ENCODE data around the gene LSS.

Gene LSS

DNA sequence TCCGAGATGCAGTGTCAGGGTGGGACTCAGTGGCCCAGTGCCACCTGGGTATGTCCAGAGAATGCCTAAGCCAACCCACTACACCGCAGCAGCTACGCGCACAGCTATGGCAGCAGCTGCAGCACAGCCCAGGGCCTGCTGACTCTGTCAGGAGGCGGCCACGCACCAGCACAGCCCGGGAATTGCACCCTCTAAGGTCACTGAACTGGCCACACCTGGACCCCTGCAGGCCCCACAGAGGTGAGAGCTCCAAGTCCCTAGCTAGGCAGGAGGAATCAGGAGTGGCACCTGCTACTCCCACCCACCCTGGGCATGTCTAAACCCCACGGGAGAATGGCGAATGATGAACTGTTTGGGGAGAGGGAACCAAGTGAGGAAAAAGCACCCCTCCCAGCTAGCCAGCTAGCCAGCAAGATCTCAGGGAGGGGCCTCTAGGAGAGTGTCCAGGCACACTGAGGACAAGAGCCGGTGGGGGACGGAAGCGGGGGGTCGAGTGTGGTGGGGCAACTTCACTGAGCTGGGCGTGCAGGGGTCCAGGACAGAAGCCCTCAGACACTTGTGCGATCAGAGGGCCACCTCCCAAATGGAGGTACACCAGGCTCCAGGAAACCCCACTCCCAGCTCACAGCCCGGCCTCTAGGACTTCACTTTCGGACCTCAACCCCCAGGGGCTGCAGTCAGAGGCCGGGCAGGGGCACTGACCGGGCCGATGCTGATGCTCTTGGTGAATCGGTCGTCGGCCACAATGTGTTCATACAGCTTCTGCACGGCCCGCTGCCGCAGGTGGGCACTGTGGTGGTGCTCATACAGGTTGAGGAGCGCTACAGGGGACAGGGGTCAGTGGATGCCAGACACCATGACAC, 13.9 kb downstream of the LSS start:
- no peak overlapping the region for H2AFZ ChIP-seq (ENCODE audit: low read length)
- no peaks in the 10 kb centered on the region for H3K4me1 ChIP-seq (ENCODE audit: insufficient read depth, low read length, poor library complexity, severe bottlenecking)
- H4K20me1 ChIP-seq (ENCODE audit: insufficient read depth, low read length, poor library complexity, severe bottlenecking), result peaks cover 2% of the 10 kb centered on the region
- no peak for TF ChIP-seq EZH2phosphoT487 (IDR thresholded peaks at IDR 0.05; ENCODE audit: borderline replicate concordance)
- TF ChIP-seq, protein P1, sequence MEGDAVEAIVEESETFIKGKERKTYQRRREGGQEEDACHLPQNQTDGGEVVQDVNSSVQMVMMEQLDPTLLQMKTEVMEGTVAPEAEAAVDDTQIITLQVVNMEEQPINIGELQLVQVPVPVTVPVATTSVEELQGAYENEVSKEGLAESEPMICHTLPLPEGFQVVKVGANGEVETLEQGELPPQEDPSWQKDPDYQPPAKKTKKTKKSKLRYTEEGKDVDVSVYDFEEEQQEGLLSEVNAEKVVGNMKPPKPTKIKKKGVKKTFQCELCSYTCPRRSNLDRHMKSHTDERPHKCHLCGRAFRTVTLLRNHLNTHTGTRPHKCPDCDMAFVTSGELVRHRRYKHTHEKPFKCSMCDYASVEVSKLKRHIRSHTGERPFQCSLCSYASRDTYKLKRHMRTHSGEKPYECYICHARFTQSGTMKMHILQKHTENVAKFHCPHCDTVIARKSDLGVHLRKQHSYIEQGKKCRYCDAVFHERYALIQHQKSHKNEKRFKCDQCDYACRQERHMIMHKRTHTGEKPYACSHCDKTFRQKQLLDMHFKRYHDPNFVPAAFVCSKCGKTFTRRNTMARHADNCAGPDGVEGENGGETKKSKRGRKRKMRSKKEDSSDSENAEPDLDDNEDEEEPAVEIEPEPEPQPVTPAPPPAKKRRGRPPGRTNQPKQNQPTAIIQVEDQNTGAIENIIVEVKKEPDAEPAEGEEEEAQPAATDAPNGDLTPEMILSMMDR (conservative IDR thresholded peaks at IDR 0.05; ENCODE audit: low read length), result no peak
- H3K79me2 ChIP-seq (ENCODE audit: insufficient read depth, low read length), result peaks cover 23% of the 10 kb centered on the region; the same call in 1 of the 2 replicates
- no peaks in the 10 kb centered on the region for H3K9me2 ChIP-seq (replicated peaks; ENCODE audit: low read depth, low read length)
- no peak overlapping the region for H3K4me3 ChIP-seq (ENCODE audit: low read length, poor library complexity, severe bottlenecking)
- no peak overlapping the region for H3K4me2 ChIP-seq (ENCODE audit: low read depth, low read length, poor library complexity, severe bottlenecking)
- no peaks in the 10 kb centered on the region for H3K9me3 ChIP-seq (ENCODE audit: insufficient read depth, low read depth, low read length)
- no peak overlapping the region for H3K9ac ChIP-seq (ENCODE audit: low read depth, low read length, poor library complexity, severe bottlenecking)
- no peaks in the 10 kb centered on the region for H3K27me3 ChIP-seq (ENCODE audit: insufficient read depth, low read length, poor library complexity, severe bottlenecking)
- H3K36me3 ChIP-seq (ENCODE audit: insufficient read depth, low read length), result peaks cover 42% of the 10 kb centered on the region; the same call in 1 of the 2 replicates
- H3F3A ChIP-seq (ENCODE audit: low read depth), result no peaks in the 10 kb centered on the region

DNA sequence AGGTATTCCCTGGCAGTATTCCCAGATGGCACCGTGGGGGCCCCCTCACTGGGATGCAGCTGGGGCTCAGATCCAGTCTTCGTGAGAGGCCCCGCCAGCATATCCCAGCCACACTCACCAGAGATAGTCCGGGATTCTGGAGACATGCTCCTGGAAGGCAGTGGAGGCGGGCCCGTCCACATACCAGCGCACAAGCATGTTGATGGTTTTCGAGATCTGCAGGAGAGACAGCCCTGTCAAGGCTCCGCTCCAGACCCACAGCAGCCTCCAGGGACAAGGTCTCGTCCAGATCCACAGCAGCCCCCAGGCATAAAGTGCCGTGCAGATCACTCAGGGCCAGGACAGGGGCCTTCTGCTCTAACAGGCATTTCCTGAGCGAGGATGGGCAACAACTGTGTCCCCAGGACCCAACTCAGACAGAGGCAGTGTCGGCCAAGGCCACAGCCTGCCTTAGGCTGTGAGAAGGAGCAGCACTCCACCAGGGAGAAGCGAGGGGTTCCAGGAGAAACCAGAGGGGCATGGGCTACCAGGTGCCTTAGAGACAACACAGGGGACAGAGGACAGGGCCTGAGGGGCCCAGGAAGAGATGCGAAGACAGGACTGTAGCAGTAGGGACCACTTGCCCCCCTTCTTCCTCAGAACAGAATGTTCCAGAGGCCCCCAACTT, 14.8 kb downstream of the LSS start:
- Histone ChIP-seq H3K9me2 (replicated peaks; ENCODE audit: low read depth, low read length) (no peaks in the 10 kb centered on the region), H4K20me1 (ENCODE audit: insufficient read depth, low read length, poor library complexity, severe bottlenecking) (peaks cover 2% of the 10 kb centered on the region), H3K9ac (ENCODE audit: low read depth, low read length, poor library complexity, severe bottlenecking) (no peak overlapping the region), H3K4me3 (ENCODE audit: low read length, poor library complexity, severe bottlenecking) (no peak overlapping the region), H3K27me3 (ENCODE audit: insufficient read depth, low read length, poor library complexity, severe bottlenecking) (no peaks in the 10 kb centered on the region), H2AFZ (ENCODE audit: low read length) (no peak overlapping the region), H3K79me2 (ENCODE audit: insufficient read depth, low read length) (peaks cover 14% of the 10 kb centered on the region; the same call in 1 of the 2 replicates), H3K9me3 (ENCODE audit: insufficient read depth, low read depth, low read length) (no peaks in the 10 kb centered on the region), H3F3A (ENCODE audit: low read depth) (no peaks in the 10 kb centered on the region), H3K4me1 (ENCODE audit: insufficient read depth, low read length, poor library complexity, severe bottlenecking) (no peaks in the 10 kb centered on the region), H3K4me2 (ENCODE audit: low read depth, low read length, poor library complexity, severe bottlenecking) (no peak overlapping the region), H3K36me3 (ENCODE audit: insufficient read depth, low read length) (peaks cover 42% of the 10 kb centered on the region; the same call in 1 of the 2 replicates)
- TF ChIP-seq EZH2phosphoT487 (IDR thresholded peaks at IDR 0.05; ENCODE audit: borderline replicate concordance), result no peak
- TF ChIP-seq, protein P1 (conservative IDR thresholded peaks at IDR 0.05; ENCODE audit: low read length), result no peak

DNA sequence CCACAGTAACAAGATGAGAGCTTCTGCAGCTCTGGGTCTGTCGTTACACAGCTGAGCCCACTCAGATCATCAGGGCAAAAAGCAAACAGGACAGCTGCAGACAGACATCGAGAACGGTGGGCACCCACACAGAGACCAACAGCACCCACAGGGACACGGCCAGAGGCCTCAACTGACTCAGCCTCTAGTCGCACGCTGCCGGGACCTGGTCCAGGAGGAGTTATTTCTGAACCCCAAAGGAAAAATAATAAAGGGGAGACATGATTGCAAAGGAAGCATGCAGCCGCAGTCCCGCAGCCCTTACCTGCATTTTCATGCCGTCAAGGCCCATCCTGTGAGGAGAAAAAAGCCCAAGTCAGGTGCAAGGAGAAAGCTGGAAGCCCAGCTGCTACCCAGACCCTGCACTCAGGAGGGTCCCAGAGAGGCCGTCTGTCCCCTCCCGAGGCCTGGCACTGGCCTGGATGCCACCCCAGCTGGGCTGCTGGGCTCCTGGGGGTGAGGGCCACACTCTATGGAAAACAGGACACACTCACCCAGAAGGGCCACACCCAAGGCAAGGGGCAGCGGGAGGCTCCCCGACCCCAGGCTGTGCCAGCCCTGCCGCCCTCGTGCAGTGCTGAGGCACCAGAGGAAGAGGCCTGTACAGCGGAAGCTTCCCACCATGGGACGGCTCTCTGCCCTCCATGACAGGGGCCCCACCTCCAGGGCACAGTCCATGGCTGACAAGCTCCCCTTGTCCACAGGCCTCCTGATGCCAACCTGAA, 15.7 kb downstream of the LSS start:
- Histone ChIP-seq H3K4me2 (ENCODE audit: low read depth, low read length, poor library complexity, severe bottlenecking) (no peak overlapping the region), H3K9me3 (ENCODE audit: insufficient read depth, low read depth, low read length) (no peaks in the 10 kb centered on the region), H3K9ac (ENCODE audit: low read depth, low read length, poor library complexity, severe bottlenecking) (no peak overlapping the region), H3K36me3 (ENCODE audit: insufficient read depth, low read length) (peaks cover 51% of the 10 kb centered on the region; the same call in 1 of the 2 replicates), H3K9me2 (replicated peaks; ENCODE audit: low read depth, low read length) (no peaks in the 10 kb centered on the region), H3K4me1 (ENCODE audit: insufficient read depth, low read length, poor library complexity, severe bottlenecking) (no peaks in the 10 kb centered on the region), H3K27me3 (ENCODE audit: insufficient read depth, low read length, poor library complexity, severe bottlenecking) (no peaks in the 10 kb centered on the region), H4K20me1 (ENCODE audit: insufficient read depth, low read length, poor library complexity, severe bottlenecking) (peaks cover 2% of the 10 kb centered on the region), H3K79me2 (ENCODE audit: insufficient read depth, low read length) (peaks cover 9% of the 10 kb centered on the region; the same call in 1 of the 2 replicates), H3K4me3 (ENCODE audit: low read length, poor library complexity, severe bottlenecking) (no peak overlapping the region), H2AFZ (ENCODE audit: low read length) (no peak overlapping the region), H3F3A (ENCODE audit: low read depth) (no peaks in the 10 kb centered on the region)
- TF ChIP-seq, protein P1 (conservative IDR thresholded peaks at IDR 0.05; ENCODE audit: low read length), result no peak
- TF ChIP-seq EZH2phosphoT487 (IDR thresholded peaks at IDR 0.05; ENCODE audit: borderline replicate concordance), result no peak
